GM19397 (cell line): ENCODE results near the gene MINDY3.
"Not testable (repeated sequence)": the region's sequence is repeated elsewhere in the genome, so short reads cannot be mapped to it uniquely, and the experiment has no call there.

Source experiments
- ATAC-seq: cut with Tn5 transposase; IDR thresholded peaks from one replicate; pipeline ENCODE4 v1.9.1; 2021; ENCODE audit warnings: mild to moderate bottlenecking, moderate library complexity; ENCODE audit not compliant: unreplicated experiment

The MINDY3 gene

GRCh38 chr10:15781381-15781960 is 78.8 kb downstream of the MINDY3 start:
- ATAC-seq = no peak

- no peak for ATAC-seq
Observed at GRCh38 chr10:15780353-15781135, 79.8 kb downstream of the MINDY3 start.

GRCh38 chr10:15775513-15775912 is 84.8 kb downstream of the MINDY3 start:
- no peak for ATAC-seq

- ATAC-seq = not testable (repeated sequence)
Observed at GRCh38 chr10:15774534-15774933, 85.8 kb downstream of the MINDY3 start.

GRCh38 chr10:15764892-15765454 is 95.3 kb downstream of the MINDY3 start:
- ATAC-seq = no peak

GRCh38 chr10:15763006-15763405 is 97.3 kb downstream of the MINDY3 start:
- ATAC-seq = no peak

GRCh38 chr10:15762239-15762638 is 98.1 kb downstream of the MINDY3 start:
- ATAC-seq = not testable (repeated sequence)

- not testable (repeated sequence) for ATAC-seq
Observed at GRCh38 chr10:15761224-15761623, 99.1 kb downstream of the MINDY3 start.

- no peak for ATAC-seq
Observed at GRCh38 chr10:15760681-15761080, 99.6 kb downstream of the MINDY3 start.

- ATAC-seq = no peak
Observed at GRCh38 chr10:15759265-15759664, 101.0 kb downstream of the MINDY3 start.

- ATAC-seq = no peak
Observed at GRCh38 chr10:15758618-15759017, 101.7 kb downstream of the MINDY3 start.

- ATAC-seq = no peak
Observed at GRCh38 chr10:15754937-15755336, 105.4 kb downstream of the MINDY3 start.

GRCh38 chr10:15751046-15751445 is 109.3 kb downstream of the MINDY3 start:
- no peak for ATAC-seq

- ATAC-seq = no peak
Observed at GRCh38 chr10:15748126-15748525, 112.2 kb downstream of the MINDY3 start.

GRCh38 chr10:15747632-15748031 is 112.7 kb downstream of the MINDY3 start:
- no peak for ATAC-seq

- no peak for ATAC-seq
Observed at GRCh38 chr10:15745751-15746150, 114.6 kb downstream of the MINDY3 start.

GRCh38 chr10:15744217-15744865 is 116.0 kb downstream of the MINDY3 start:
- ATAC-seq = no peak

- no peak for ATAC-seq
Observed at GRCh38 chr10:15743443-15743842, 116.9 kb downstream of the MINDY3 start.

GRCh38 chr10:15742836-15743235 is 117.5 kb downstream of the MINDY3 start:
- ATAC-seq = no peak

GRCh38 chr10:15742102-15742501 is 118.2 kb downstream of the MINDY3 start:
- no peak for ATAC-seq

- no peak for ATAC-seq
Observed at GRCh38 chr10:15741581-15741980, 118.7 kb downstream of the MINDY3 start.

GRCh38 chr10:15740261-15740660 is 120.0 kb downstream of the MINDY3 start:
- no peak for ATAC-seq
